ENCODE measurements around the gene TRPM2.

DNA sequence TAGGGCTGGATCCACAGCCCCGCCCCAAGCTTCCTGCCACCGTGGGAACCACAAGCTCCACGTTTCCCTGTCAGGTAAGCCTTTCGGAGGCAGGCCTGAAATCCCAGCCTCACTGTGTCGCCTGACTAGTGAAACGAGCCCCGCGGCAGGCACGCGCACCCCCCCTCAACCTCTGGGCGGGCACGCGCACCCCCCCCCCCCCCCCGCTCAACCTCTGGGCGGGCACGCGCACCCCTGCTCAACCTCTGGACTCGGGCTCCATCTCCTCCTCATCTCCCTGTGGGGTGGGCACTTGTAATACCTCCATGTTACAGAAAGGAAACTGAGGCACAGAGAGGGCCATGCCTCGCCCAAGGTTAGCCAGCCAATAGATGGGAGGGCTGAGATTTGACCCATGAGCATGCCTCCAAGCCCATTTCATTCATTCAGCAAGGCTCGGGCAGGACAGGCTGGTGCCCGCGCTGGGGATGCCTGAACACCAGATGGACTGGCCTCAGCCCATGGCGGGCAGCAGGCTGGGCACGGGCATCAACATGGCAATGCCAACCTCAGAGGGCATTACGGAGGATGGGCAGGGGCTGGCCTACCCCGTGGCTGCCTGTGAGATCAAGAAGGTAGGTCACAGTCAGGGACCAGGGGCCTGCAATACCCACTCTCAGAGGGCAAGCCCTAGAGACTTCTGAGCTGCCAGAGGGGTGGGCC, 18.9 kb upstream of the TRPM2 start:
- TF ChIP-seq POLR2A (IDR thresholded peaks at IDR 0.05; ENCODE audit: low read length) (no peak), GATA1 (IDR thresholded peaks at IDR 0.05; ENCODE audit: low read depth, low read length) (no peak)
